NCI-H2029 (cell line): ENCODE data around the gene OR8B4.
"Not testable (repeated sequence)": the region's sequence is repeated elsewhere in the genome, so short reads cannot be mapped to it uniquely, and the experiment has no call there.

Experiments used
- DNase-seq: peaks from one replicate; lab custom pipeline; 2025; lab: John Stamatoyannopoulos, UW

Gene OR8B4, protein sequence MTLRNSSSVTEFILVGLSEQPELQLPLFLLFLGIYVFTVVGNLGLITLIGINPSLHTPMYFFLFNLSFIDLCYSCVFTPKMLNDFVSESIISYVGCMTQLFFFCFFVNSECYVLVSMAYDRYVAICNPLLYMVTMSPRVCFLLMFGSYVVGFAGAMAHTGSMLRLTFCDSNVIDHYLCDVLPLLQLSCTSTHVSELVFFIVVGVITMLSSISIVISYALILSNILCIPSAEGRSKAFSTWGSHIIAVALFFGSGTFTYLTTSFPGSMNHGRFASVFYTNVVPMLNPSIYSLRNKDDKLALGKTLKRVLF

DNA sequence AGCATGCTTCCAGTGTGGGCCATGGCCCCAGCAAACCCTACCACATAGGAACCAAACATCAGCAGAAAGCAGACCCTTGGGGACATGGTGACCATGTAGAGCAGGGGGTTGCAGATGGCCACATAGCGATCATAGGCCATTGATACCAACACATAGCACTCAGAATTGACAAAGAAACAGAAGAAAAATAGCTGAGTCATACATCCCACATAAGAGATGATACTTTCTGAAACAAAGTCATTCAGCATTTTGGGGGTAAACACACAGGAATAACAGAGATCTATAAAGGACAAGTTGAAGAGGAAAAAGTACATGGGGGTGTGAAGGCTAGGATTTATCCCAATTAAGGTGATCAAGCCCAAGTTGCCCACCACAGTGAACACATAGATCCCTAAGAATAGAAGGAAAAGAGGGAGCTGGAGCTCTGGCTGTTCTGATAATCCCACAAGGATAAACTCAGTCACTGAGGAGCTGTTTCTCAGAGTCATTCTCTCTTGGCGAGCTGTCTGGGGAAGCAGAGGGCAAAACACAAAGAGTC is at the start of gene OR8B4:
Gene OR8B4 (minus strand): TSS at position 488 of the 538 bp plus-strand sequence. CDS start 0 bp downstream, at position 488.
- DNase-seq, result no peak

DNA sequence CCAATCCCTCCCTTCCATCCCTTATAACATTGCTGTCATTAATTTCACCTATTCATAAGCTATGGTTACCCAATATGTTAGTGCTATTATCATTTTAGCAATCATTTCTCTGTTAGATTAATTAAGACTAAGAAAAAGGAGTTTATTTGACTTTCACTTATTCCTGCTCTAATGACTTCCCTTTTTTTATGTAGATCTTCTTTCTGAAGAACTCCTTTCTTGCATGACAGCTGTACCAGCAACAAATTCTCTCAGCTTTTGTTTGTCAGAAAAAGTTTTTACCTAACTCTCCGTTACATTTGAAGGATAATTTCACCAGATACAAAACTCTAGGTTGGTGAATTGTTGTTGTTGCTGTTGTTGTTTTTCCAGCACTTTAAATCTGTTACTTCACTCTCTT is 49.4 kb upstream of the OR8B4 start:
- no peak for DNase-seq

DNA sequence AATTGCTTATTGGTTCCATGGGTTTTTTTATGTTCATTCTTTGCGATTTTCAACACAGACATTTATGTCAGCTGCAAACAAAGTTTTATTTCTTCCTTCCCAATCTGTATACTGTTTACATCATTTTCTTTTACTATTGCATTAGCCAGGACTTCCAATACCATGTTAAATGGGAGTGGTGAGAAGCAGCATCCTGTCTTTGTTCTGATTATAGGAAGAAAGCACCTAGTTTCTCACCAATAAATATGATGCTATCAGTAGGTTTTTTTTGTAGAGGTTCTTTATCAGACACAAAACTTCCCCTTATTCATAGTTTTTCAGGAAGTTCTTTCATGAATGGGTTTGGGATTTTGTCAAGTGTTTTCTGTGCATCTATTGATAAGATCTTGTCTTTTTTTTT is 48.8 kb upstream of the OR8B4 start:
- no peak for DNase-seq

DNA sequence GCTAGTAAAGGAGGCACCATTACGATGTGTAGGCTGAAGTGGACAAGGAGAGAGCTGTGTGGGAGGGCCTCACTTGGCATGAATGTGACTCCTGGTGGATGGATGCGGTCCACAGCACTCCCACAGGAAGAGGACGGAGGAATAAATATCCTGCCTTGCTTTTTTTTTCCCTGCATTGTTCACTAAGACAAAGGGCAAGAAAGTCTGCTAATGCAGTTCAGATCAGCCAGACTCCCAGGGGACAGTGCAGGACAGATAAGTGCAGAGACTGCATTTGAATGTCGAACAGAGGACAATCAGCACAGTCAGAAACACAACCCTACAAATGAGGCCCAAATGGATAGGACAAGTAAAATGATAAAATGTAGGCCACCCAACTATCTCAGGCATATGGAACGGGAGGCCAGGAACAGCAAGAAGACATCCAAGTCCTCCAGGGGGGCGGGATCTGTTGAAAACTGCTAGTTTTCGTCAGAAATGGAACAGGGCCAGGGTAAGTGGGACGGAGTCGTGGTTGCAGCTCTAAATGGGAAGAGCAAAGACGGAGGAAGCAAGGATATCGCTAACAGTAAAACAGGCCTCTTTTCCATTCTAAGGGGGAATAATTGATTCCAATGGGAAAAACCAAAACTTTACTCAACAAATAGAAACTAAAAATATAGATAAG is 46.0 kb upstream of the OR8B4 start:
- no peak for DNase-seq

DNA sequence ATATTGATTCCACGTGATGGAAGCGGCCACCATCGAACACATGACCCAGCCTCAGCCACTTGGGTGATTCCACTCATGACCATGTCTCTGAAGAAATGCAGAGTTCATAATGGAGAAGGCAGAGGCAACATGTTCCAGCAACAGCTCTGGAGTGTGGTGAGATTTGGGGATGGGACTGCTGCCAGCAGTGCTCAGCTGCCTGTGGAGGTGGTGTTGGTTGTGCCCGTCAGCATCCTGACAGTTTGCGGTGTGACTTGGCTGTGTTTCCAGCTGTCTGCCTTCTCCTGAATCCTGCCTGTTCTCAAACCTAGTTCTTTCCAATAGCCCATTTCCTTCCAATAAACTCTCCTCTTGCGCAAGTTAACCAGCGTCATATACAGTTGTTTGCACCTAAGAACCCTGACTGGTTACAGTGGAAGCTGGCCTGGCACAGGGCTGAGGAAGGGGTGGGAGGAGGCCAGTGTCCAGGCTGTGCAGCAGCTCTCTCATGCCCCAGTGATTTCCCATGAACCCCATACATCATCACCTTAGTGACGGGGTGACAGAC is 42.8 kb upstream of the OR8B4 start:
- DNase-seq, result no peak

DNA sequence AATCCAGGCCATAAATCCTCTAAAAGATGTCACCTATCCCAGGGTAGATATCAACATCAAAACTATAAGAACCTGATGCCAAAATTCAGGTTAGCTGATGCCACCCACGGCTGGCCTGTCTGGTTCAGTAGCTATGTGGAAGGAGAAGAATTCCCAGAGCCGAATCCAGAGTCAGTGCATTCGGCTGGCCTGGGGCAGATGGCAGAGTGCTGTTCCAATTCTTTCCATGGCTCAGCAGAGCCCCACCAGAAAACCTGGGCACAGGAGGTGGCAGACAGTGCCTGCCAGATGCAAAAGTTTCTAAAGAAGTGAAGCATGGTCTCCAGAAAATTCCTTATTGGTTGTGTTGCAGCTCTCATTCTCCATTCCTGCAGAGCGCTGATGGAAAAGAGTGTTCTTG is 40.7 kb upstream of the OR8B4 start:
- DNase-seq, result no peak

DNA sequence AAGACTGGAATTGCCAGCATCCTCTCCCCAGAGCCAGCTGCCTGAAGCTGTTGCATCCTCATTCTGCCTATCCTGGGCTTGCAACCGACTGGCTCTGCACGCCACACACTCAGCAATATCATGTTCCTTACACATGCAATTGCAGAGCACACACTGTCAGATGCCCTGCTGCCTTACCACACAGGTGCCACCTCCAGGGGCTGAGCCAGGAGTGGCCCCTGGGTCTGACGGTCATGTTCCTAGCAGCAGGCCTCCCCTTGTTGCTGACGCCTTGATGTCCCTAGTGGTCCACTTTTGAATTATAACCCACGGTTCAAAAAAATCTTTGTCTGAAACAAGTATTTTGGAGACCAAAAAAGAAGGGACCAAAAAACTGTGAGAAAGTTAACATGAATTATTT is 39.3 kb upstream of the OR8B4 start:
- DNase-seq, result no peak

DNA sequence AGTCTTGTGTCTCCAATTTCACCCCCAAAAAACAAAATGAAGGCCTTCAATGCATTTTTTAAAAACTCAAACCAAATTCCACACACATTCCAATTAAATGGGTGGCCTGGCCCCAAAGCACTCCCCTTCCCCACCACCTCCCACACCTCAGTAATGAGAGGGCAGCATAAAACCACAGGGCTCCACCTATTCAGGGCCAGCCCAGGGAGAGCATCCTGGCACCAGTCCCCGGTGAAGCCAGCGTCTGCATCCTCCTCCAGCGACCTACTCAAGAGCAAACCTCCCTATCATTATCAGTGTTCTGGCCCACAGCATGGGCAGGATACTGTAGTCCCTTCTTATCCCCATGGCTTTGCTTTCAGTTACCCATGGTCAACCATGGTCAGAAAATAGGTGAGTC is 38.7 kb upstream of the OR8B4 start:
- DNase-seq, result no peak

DNA sequence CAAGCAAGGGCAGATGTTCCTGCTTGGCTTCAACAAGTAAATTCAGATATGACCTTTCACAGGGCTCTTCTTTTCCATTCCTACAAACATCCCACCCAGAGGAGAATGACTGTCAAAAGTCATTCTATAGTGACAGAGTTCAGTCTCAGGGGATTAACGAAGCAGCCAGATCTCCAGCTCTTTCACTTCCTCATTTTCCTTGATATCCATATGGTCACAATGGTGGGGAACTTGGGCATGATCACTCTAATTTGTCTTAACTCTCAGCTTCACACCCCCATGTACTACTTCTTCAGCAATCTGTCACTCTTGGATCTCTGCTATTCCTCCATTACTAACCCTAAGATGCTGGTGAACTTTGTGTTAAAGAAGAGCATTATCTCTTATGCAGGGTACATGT is 35.8 kb upstream of the OR8B4 start:
- DNase-seq, result no peak

DNA sequence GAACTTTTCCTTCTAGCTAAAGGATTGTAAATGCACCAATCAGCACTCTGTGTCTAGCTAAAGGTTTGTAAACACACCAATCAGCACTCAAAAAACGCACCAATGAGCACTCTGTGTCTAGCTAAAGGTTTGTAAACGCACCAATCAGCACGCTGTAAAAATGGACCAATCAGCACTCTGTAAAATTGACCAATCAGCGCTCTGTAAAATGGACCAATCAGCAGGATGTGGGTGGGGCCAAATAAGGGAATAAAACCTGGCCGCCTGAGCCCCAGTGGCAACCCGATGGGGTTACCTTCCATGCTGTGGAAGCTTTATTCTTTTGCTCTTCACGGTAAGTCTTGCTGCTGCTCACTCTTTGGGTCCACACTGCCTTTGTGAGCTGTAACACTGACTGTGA is 34.7 kb upstream of the OR8B4 start:
- not testable (repeated sequence) for DNase-seq

DNA sequence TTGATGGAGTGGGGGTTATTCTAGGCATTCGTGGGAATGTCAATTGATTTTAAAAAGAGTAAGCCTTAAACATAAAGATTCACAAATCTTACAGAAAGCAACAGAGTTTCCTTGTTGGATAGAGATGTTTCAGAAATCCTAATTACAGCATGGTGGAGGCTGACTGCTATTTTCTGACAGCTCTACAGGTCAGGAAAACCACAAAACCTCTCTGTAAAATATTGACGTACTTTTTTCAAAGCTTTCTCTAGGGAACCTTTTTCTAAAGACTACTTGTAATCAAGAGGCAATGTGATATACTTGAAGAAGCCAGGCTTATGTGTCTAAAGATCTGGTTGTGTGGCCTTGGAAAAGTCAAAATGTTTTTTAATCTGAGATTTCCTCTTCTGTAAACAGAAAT is 29.9 kb upstream of the OR8B4 start:
- no peak for DNase-seq

DNA sequence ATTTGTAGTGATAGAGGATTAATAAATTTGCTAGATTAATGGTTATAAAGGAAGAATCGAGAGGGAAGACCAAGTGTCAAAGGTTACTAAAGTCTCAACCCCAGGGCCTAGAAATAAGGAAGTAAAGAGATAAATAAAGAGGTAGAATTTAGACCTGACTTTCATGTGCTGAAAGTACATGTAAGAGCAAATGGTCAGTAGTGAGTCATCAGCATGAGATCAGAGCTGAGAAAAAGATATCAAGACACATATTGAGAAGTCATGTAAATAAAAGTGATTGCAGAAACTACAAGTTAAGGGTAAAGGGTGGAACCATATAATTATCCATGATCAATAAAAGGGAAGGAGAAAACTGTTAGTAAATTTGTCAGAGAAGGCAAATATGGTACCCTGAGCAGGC is 22.2 kb upstream of the OR8B4 start:
- no peak for DNase-seq

DNA sequence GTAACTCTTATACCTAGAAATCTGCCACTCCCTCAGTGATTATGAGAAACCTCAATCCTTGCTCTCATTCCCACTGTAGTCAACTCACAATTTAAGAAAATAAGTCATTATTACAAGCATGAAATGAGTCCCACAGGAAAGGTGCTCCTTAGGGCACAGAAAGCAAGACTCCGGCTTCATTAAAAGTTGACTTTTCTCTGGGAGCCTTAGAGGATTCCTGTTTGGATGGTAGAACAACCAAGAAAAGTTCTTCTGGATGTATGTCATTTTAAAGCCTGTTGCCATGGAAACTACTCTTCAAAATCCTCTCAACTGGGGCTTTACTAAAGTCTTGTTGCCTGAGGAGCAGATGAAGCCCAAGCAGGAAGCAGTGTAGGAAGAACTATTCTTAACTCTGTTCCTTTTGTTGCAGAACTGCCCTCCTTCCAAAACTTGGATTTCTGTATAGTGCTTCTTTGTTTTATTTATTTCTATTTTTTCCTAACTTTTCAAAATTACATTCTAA is 21.0 kb upstream of the OR8B4 start, which contains the start of gene OR8B8:
Gene OR8B8 (minus strand): TSS at position 51 of the 505 bp plus-strand sequence. CDS start 4,611 bp downstream, outside the sequence.
- no peak for DNase-seq

DNA sequence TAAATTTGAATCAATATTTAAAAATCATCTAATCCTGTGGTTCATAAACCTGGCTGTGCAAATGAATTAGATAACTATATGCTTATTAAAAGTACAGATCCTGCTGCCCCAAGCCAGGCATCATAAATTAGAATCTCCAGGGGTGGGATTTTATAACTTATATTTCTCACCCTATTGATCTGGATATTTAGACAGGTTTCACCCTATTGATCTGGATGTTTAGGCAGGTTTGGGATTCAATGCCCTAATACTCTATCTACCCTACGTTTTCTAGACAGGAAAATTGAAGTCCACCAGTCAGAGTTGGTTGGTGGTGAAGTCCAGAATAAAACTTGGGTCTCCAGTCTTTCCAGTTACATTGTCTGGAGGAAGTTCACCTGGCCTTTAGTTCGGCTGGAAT is 18.2 kb upstream of the OR8B4 start:
- no peak for DNase-seq

DNA sequence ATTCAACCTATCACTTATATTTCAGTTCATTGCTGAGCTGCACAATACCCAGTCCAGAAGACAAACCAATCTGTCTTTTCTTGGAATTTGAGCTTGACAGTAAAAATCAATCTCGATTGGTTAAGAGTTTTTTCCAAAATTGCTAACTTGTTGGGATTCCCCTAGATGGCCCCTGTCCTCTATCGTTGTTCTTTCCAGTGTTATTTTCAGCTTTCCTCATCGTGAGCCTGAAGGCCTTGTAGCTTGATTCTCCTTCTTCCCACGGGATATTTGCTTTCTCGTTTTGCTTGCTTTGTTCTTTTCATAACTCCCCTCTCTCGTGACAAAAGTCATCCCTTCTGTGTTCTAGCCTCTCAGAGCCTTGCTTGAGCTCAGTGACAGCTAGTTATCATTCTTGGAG is 17.8 kb upstream of the OR8B4 start:
- no peak for DNase-seq

DNA sequence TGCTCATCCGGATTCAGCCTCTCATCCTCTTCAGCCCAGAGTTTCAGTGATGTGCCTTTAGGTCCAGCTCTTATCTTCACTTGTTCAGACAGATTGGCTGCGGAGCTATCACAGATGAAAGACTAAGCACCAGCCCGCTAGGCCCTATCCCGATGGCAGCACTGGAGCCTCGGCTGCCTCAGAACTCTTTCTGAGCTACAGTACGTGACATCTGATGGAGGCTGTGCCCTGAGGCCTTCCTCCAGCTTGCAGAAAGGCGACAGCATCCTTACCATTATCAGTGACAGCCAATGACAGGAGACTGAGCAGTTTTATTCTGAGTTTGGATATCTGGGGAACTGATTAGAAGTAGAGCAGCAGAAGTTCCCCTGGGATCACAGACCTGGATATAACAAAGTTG is 16.8 kb upstream of the OR8B4 start:
- no peak for DNase-seq

DNA sequence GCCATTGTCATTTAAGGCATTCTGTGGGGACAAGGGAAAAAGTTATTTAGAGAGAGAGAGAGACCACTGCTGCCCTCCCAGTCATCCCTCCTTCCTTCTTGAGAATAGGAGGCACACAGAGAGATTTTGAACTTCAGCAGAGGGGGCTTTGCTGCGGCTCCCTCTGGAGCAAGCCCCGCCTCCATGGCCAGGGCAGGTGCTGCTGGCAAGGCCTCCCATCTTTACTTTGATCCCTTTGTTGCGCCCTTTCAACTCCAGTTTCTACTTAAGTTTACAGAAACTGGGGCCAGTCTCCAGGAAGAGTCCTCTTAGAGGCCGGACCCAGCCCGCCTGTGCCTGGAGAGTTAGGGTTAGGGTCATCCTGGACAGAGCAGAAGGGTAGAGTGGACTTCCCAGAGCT is 16.4 kb upstream of the OR8B4 start:
- DNase-seq, result no peak

DNA sequence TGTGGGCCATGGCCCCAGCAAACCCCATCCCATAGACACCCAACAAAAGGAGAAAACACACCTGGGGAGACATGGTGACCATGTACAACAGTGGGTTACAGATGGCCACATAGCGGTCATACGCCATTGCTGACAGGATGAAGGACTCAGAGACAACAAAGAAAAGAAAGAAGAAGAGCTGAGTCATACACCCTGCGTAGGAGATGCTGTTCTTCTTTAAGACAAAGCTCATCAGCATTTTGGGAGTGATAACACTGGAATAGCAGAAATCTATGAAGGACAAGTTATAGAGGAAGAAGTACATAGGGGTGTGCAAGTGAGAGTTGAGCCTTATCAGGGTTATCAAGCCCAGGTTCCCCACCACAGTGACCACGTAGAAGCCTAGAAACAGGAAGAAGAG is 15.9 kb upstream of the OR8B4 start:
- no peak for DNase-seq

DNA sequence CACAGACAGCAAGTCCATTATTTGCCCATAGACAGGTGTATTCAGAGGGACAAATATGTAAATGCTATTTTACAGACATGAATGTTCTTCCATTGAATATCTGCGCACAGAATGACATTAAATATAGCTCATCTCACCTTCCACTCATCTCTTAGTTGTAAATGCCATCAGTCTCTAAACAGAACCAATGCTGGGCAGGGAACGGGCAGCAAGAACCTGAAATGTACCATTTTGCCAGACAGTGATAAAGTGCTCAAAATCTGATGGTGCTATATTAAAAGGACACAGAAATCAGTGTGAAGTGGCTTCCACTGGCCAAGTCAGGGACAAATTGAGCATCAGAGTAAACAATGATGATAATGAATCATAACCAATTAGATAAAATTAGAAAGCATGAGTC is 10.0 kb upstream of the OR8B4 start:
- no peak for DNase-seq

DNA sequence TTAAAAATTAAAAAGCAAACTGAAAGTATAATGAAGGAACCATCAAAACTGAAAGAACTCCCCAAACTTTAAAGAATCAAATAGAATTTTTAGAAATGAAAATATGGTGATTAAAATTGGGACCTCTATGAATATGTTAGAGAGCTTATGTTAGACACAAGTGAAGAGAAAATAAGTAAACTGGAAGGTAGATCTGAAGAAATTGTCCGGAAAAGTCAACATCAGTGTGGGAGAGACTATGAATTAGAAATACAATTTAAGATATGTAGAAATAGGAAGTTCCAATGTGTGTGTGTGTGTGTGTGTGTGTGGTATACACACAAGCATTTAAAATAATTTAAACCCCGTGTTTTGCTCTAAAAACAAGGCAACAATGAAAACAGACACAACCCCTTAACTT is 4.9 kb upstream of the OR8B4 start:
- DNase-seq, result no peak

DNA sequence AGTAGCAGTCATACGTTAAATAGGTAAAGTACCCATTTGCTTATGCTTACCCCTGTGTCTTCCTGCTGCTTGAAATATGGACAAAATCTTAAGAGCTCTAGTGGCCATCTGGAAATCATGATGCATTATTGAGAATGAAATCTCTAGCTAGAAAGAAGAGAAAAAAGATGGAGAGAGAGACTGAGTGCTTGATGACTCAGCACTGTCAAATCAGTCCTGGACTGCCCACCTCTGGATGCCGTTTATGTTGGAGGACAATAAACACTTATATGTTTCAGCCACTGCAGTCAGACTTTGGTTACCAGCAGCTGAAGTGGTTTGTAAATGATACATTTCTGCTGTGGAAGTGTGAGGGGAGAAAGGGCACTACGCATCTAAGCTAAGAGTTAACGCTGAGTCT is 3.6 kb downstream of the OR8B4 start:
- no peak for DNase-seq

DNA sequence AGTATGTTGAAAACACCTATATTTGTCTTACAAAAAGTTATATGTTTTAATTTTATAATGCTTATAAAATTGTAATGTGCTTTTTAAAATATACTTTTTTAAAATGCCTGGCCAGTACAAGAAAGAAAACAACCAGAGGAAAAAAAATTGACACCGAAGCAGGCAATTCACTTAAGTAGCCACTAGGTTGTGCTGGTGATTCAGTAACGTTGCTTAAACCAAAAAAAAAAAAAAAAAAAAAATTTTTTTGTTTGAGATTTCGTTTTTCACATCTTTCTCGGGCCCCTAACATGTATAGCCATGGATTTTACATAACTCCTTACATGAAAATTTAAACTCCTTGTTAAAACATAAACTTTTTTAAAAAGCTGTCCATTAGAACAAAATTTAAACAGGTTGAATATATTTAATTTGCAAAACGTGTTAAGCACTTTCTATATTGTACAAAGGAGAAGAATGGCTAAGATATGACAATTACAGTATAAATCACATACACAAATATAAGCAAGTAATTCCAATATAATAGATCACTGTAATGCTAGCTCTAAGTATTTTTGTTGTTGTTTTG is 9.2 kb downstream of the OR8B4 start:
- peak; percentile 2 for DNase-seq

DNA sequence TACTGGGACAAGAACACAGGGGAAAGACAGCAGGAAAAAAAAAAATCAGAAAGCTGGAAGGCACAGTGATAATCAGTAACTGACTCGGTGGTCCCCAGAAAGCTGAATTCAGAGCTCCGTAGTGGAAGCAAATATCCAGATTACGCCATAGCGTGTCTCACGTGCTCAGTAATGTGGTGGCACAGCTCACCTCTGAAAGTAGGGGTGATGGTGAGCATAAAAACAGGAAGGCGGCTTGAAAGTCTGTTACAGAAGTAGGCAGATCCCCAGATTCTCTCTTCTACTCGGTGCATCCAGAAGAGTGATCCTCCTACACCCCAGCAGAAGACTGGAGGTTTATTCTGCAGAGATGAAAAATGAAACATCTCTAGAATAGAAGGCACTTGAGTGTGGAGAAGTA is 14.8 kb downstream of the OR8B4 start:
- no peak for DNase-seq
